Measurements from ENCODE around the gene NUB1.

The NUB1 gene

DNA sequence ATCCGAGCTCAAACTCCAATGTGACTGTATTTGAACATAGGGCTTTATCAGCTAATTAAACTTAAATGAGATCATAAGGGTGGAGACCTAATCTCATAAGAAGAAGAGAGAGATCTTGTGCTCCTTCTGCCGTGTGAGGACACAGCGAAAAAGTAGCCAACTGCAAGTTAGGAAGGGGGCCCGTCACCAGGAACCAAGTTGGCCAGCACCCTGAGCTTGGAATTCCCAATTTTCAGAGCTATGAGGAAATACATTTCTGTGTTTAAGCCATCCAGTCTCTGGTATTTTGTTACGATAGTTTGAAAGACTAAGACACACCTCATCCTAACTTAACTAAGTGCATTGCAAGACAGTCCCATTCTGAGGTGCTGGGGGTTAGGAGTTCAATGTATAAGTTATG, 82.3 kb downstream of the NUB1 start:
- DNase-seq (ENCODE audit: low spot score): no peak

DNA sequence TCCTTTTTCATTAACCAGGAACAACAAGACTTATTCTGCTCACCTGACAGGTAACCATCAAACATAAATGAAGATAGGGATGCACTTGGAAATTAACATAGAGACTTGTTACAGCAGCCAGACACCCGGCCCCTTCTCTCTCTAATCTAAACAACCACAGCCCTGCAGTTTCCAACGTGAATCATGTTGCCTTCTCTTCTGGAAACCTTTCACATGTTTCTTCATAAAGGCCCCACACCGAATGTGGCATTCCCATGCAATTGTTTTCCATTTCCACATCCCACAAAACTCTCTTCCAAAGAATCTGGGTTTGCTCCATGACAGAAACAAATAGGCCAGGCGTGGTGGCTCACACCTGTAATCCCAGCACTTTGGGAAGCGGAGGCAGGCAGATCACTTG, 83.2 kb downstream of the NUB1 start:
- DNase-seq (ENCODE audit: low spot score): no peak

DNA sequence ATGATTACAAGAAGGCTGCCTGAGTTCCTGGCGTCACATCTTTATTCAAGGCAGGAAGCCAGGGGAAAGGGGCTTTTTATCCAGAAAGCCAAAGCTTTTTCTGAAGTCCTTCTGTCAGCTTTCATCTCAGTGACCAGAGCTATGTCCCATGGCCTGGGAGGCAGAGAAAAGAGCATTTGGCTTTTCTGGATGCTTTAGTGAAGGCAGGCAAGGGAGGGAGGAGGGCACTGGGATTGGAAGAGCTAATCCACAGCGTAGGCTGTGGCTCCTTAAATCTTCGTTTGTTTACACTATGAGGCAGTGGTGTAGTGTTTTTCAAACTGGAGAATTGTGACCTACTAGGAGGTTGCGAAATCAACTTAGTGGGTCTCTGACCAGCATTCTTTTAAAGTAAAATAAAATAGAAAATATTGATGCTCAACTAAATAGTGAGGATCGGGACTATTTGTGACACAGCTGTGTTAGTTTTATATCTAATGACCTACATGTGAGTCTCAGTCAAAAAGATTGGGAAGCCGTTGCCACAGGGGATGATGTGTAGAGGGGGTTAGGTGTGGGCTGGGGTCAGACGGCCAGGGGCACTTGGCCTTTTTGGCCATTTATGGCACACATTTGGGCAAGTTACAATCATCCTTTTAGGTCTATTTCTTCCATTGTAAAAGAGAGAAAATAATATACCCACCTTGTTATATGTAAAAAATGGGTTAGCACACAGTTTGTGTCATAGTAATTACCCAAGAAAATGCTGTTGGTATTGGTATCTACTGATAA, 84.2 kb downstream of the NUB1 start:
- DNase-seq (ENCODE audit: low spot score): peak; percentile 71

DNA sequence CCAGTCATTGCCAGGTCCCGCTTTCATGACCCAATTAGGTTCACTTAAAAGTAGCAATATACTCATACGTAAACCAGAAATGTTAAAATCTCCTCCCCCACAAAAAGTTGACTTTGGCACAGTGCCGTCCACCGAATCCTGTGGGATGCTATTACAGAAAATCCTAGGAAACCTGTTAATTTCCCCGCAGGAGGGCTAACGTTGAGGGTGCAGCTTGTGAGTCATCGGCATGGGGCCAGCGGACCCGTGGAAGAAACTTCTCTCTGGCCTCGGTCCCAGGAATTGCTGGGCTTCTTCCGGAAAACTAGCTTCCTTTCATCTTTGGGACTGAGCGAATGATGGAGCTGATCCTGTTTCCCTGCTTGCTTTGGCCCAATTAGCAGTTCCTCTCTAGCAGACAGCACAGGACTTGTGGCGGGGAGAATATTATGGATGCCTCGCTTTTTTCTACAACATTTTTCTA, 84.9 kb downstream of the NUB1 start:
- peak; percentile 81 for DNase-seq (ENCODE audit: low spot score)

DNA sequence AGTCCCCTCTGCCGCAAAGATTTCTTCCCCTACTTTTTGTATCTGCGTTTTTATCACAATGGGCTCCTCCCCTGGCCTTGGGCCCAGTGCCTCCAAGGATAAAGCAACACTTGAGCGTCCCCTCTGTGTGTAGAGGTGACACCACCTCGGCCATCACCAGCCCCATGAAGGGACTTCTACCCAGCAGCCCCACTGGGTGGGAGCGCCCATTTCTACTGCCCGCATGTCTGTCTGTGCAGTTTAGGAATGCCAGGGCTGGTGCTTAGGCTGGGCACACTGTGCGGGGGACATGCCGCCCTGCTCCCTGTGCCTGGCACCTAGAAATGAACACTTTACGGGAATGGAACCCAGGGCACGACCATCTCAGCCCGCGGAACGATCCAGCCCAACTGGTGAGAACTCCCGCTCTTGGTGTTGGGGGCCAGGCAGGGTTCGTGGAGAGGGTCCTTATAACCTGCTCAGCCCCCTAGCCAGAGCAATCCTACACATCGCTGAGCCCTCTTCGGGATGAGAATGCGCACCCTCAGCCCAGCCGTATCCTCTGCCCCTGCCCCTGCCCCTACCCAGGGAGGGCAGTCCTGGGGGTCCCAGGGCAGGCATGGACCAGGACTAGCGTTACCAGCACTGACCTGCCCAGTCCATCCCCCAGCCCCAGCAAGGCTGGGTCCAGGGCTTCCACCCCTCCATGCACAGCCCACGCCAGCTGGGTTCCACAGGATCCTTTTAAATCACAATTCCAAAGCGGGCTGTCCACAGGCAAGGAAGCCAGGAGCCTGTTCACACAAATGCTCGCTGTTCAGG, 85.5 kb downstream of the NUB1 start:
- no peak for DNase-seq (ENCODE audit: low spot score)

DNA sequence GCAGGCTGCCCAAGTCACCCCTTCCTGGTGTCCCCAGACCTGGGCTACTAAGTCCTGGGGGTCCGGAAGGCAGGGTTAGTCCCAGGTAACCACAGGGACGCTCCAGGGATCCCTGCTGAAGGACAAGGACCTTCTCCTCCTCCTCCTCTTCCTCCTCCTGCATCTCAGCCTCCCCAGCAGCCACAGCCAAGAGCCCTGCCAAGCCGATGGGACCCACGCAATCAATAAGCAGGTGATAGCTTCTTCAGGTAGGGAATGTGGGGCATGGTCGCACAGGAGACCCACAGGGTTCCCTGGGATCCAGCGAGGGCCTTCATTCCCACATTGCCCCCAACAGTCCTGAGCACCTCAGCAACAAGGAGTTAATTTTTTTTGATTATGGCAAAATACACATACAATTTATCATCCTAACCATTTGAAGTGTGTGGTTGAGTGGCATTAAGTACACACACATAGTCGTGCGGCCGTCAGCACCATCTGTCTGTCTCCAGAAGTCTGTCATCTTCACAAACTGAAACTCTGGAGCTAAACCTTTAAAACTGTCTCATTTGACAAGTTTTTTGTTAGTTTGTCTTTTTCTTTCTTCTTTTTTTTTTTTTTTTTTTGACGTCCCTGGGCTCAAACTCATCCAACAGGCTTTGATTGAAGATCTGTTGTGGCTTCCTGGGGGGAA, 86.2 kb downstream of the NUB1 start:
- no peak for DNase-seq (ENCODE audit: low spot score)

All from AG08396 (cell line).